Putamen (tissue), 1 donor: ENCODE data around the gene SEC61A2.
A peak's percentile ranks its signal among the peaks of the same experiment; 100 is the strongest.
"Not testable (repeated sequence)": the region's sequence is repeated elsewhere in the genome, so short reads cannot be mapped to it uniquely, and the experiment has no call there.

Experiments
- DNase-seq: peaks from one replicate; pipeline ENCODE4 v3.0.0-alpha.2; 2016; ENCODE audit warnings: low spot score

The SEC61A2 gene

GRCh38 chr10:12129222-12130111 lies at the start of gene SEC61A2:
Gene SEC61A2, plus strand, starts transcription at chr10:12129677. Its CDS starts 111 bp downstream, at chr10:12129788.
- peak; percentile 95 for DNase-seq

- DNase-seq = no peak
Observed at GRCh38 chr10:12081470-12081869, 48.0 kb upstream of the SEC61A2 start.

- no peak for DNase-seq
Observed at GRCh38 chr10:12081879-12082557, 47.5 kb upstream of the SEC61A2 start.

- DNase-seq = no peak
Observed at GRCh38 chr10:12088919-12089318, 40.6 kb upstream of the SEC61A2 start.

GRCh38 chr10:12091421-12091820 lies 38.1 kb upstream of the SEC61A2 start:
- DNase-seq = no peak

GRCh38 chr10:12097361-12097760 lies 32.1 kb upstream of the SEC61A2 start:
- not testable (repeated sequence) for DNase-seq

GRCh38 chr10:12097791-12098190 lies 31.7 kb upstream of the SEC61A2 start:
- DNase-seq = no peak

- no peak for DNase-seq
Observed at GRCh38 chr10:12098966-12099365, 30.5 kb upstream of the SEC61A2 start.

- DNase-seq = no peak
Observed at GRCh38 chr10:12103802-12104201, 25.7 kb upstream of the SEC61A2 start.

- DNase-seq = peak; percentile 25
Observed at GRCh38 chr10:12107781-12108180, 21.7 kb upstream of the SEC61A2 start.

- no peak for DNase-seq
Observed at GRCh38 chr10:12109286-12109685, 20.2 kb upstream of the SEC61A2 start.

- DNase-seq = no peak
Observed at GRCh38 chr10:12111528-12111927, 17.9 kb upstream of the SEC61A2 start.

GRCh38 chr10:12113627-12114026 lies 15.8 kb upstream of the SEC61A2 start:
- DNase-seq = no peak

- no peak for DNase-seq
Observed at GRCh38 chr10:12121673-12122072, 7.8 kb upstream of the SEC61A2 start.

GRCh38 chr10:12130237-12130872 lies 878 bp downstream of the SEC61A2 start:
- peak; percentile 45 for DNase-seq

GRCh38 chr10:12135631-12136030 lies 6.2 kb downstream of the SEC61A2 start:
- no peak for DNase-seq

- no peak for DNase-seq
Observed at GRCh38 chr10:12140038-12140437, 10.6 kb downstream of the SEC61A2 start.

GRCh38 chr10:12144538-12144937 lies 15.1 kb downstream of the SEC61A2 start:
- no peak for DNase-seq

- DNase-seq = no peak
Observed at GRCh38 chr10:12150163-12150562, 20.7 kb downstream of the SEC61A2 start.

- DNase-seq = no peak
Observed at GRCh38 chr10:12154516-12154915, 25.0 kb downstream of the SEC61A2 start.

GRCh38 chr10:12156367-12157123 lies 27.1 kb downstream of the SEC61A2 start:
- DNase-seq = no peak

- no peak for DNase-seq
Observed at GRCh38 chr10:12158111-12158510, 28.6 kb downstream of the SEC61A2 start.
